Measurements from ENCODE around the gene NPTN. TPM values are rescaled to one million over a fixed set of nuclear protein-coding genes. Genes with fewer than 3 reads are reported as not detected.

NPTN gene
- polyA plus RNA-seq, 2 of the 4 experiments (the other 2 are of a cell fraction): 150 to 201 TPM

- CTCF ChIA-PET: interaction anchor here (0.8 to 13.8 kb wide), 6 partner anchors 9 to 246 kb away, joined by 3 to 211 read pairs (median 6); partner anchors contain the start of gene NPTN
- Histone ChIP-seq H3K4me3 (no peak overlapping the region), H3K4me2 (no peak overlapping the region), H3K9me3 (no peaks in the 10 kb centered on the region), H3K4me1 (no peaks in the 10 kb centered on the region), H3K27ac (no peak overlapping the region)
- POLR2A ChIA-PET: interaction anchor here (1.0 kb wide), 1 partner anchor 62 kb away, joined by 3 read pairs; the partner anchor contains the start of gene NPTN
- TF ChIP-seq RAD21 (conservative IDR thresholded peaks at IDR 0.05 in 1 of 2, IDR thresholded peaks at IDR 0.05 in 1 of 2): no peak
- TF ChIP-seq MAZ (IDR thresholded peaks at IDR 0.05; ENCODE audit: borderline replicate concordance, low read depth, low read length): no peak
- no peak for TF ChIP-seq SMC3 (IDR thresholded peaks at IDR 0.05)
- TF ChIP-seq EHMT2 (IDR thresholded peaks at IDR 0.05; ENCODE audit: low read depth): no peak
- no peak for TF ChIP-seq ELK1 (IDR thresholded peaks at IDR 0.05; ENCODE audit: low read depth, low read length)
- no peak for TF ChIP-seq BCL3 (IDR thresholded peaks at IDR 0.05)
- TF ChIP-seq ATOH8 (CRISPR knock-in tag; IDR thresholded peaks at IDR 0.05; ENCODE audit: low read depth): no peak
- no peak for TF ChIP-seq CEBPB (IDR thresholded peaks at IDR 0.05)
- ATAC-seq (no peak; a peak in 2 of 6 replicates), FAIRE-seq (no peak), DNase-seq (ENCODE audit: low read depth in 1 of 2, low spot score in 1 of 2) (no peak)
- 83% methylated on average over 5 of the region's 5 CpGs for WGBS (ENCODE audit: missing lambda C conversion rate)
Measured at GRCh38 chr15:73571346-73571745, 61.8 kb downstream of the NPTN start.

- TF ChIP-seq ZNF302 (CRISPR knock-in tag; IDR thresholded peaks at IDR 0.05) (no peak), REST (IDR thresholded peaks at IDR 0.05) (no peak)
- H3K27ac ChIP-seq: no peak overlapping the region
- H3K4me1 ChIP-seq: no peaks in the 10 kb centered on the region
- FAIRE-seq (no peak), DNase-seq (ENCODE audit: low read depth in 1 of 2, low spot score in 1 of 2) (no peak), ATAC-seq (no peak)
- CTCF ChIA-PET: interaction anchor here (0.8 to 13.8 kb wide), 7 partner anchors 8 to 245 kb away, joined by 3 to 211 read pairs (median 6); partner anchors contain the start of gene NPTN
- 90% methylated on average over 7 of the region's 7 CpGs for WGBS (ENCODE audit: missing lambda C conversion rate)
- POLR2A ChIA-PET: interaction anchor here (1.0 kb wide), 1 partner anchor 63 kb away, joined by 3 read pairs; the partner anchor contains the start of gene NPTN
- no peak overlapping the region for H3K4me2 ChIP-seq
- H3K4me3 ChIP-seq: no peak overlapping the region
- H3K9me3 ChIP-seq: no peaks in the 10 kb centered on the region
Measured at GRCh38 chr15:73570355-73571032, 62.7 kb downstream of the NPTN start.

GRCh38 chr15:73569361-73569760 is 63.8 kb downstream of the NPTN start:
- ATAC-seq: peak in 1 of 2 experiments; percentile 45; a peak in 3 of 6 replicates
- Histone ChIP-seq H3K9me3 (no peaks in the 10 kb centered on the region), H3K27ac (no peak overlapping the region), H3K4me1 (0 out of 3 replicates have a peak, but pooled peaks cover 5% of the 10 kb centered on the region), H3K4me3 (no peak overlapping the region), H3K4me2 (no peak overlapping the region)
- WGBS (ENCODE audit: missing lambda C conversion rate): 90% methylated on average over 3 of the region's 3 CpGs
- CTCF ChIA-PET: interaction anchor here (0.8 to 13.8 kb wide), 13 partner anchors 9 to 135 kb away, joined by 3 to 211 read pairs (median 5); partner anchors contain the start of gene NPTN
- no peak for FAIRE-seq
- TF ChIP-seq SMC3 (IDR thresholded peaks at IDR 0.05) (no peak), RAD21 (conservative IDR thresholded peaks at IDR 0.05 in 1 of 2, IDR thresholded peaks at IDR 0.05 in 1 of 2) (0 out of 5 replicates have a peak, but pooled peaks of 1 of the 2 experiments have one; percentile 6), ATOH8 (CRISPR knock-in tag; IDR thresholded peaks at IDR 0.05; ENCODE audit: low read depth) (no peak), HOXA7 (CRISPR knock-in tag; IDR thresholded peaks at IDR 0.05) (no peak)
- POLR2A ChIA-PET: no interaction called here
- peak in 1 of 2 experiments; percentile 12 for DNase-seq (ENCODE audit: low read depth in 1 of 2, low spot score in 1 of 2)

Data from A549 (cell line).